ENCODE data around the gene SHISA5. TPM values are rescaled to one million over a fixed set of nuclear protein-coding genes. Genes with fewer than 3 reads are reported as not detected.

SHISA5 gene
- total RNA-seq, 2 experiments from 2014 or later = 78.1 to 87.2 TPM

DNA sequence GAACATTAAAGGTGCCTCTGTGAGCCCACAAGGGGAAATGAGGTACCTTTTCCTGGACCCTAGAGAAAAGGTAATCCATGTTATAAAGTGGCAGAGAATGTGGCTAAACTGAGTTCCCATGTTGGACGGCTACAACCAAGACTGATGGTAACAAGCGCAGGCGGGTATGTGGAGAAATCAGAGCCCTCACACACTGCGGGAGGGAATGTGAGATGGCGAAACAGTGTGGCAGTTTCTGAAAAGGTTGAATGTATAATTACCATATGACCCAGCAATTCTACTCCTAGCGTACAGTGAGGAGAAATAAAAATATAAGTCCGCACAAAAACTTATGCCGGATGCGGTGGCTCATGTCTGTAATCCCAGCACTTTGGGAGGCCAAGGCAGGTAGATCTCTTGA lies 24.1 kb upstream of the SHISA5 start:
- ChIA-PET POLR2A (no interaction called here), CTCF (no interaction called here)

DNA sequence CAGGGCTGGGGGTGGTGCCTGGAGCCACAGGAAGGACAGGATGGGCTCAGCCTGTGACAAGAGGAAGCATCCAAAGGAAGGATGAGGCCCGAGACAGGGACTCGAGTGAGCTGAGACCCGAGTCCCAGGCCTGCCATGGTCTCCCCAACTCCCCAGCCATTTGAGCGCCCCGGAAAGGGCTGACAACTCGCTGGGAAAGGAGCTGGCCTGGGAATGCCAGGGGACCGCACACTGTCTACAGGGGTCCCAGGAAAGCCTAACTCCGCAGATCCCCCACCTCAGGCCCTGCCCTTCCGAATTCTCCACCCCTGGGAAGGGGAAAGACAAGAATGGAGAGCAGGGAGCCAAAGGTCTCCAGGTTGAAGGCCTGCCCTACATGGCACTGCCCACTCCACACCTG lies 21.0 kb upstream of the SHISA5 start:
- CTCF ChIA-PET = no interaction called here
- POLR2A ChIA-PET = no interaction called here

DNA sequence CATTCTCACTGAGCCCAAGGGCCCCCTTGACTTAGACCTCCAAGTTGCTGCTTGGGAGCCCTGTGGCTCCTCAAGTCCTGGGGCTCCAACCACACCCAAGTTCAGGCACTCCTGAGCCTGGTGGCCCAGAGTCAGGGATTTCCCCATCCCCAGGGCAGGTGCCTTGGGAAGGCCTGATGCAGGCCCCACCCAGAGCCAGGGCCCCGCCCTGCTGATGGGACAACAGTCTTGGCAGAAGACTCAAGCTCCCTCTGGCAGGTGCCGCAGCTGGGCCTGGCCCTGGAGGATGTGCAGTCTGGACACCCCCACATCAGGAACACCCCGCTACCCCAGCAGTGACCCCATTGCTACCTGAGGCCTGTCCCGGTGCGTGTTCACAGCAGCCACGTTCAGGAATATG lies 17.7 kb upstream of the SHISA5 start:
- ChIA-PET POLR2A (no interaction called here), CTCF (interaction anchor here (0.6 kb wide), 1 partner anchor 884 kb away, joined by 3 read pairs; no protein-coding TSS in a partner anchor)

DNA sequence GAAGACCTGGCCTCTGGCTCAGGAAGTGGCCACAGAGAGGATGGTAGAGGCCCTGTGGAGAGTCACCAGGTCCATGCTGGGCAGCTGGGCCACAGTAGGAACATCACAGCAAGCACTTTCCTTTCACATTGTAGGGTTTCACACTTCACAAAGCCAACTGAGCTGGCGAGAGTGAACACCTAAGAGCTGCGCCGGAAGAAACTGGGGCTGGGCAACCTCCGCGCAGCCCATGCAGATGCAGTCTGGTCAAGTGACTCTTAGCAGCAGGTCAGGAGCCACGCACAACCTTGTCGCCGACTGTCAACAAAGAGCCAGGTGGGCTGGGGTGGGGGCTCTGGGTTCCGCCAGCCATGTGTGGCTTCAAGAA lies 15.3 kb upstream of the SHISA5 start:
- CTCF ChIA-PET = interaction anchor here (2.4 kb wide), 1 partner anchor 83 kb away, joined by 5 read pairs; no protein-coding TSS in a partner anchor
- POLR2A ChIA-PET = no interaction called here

DNA sequence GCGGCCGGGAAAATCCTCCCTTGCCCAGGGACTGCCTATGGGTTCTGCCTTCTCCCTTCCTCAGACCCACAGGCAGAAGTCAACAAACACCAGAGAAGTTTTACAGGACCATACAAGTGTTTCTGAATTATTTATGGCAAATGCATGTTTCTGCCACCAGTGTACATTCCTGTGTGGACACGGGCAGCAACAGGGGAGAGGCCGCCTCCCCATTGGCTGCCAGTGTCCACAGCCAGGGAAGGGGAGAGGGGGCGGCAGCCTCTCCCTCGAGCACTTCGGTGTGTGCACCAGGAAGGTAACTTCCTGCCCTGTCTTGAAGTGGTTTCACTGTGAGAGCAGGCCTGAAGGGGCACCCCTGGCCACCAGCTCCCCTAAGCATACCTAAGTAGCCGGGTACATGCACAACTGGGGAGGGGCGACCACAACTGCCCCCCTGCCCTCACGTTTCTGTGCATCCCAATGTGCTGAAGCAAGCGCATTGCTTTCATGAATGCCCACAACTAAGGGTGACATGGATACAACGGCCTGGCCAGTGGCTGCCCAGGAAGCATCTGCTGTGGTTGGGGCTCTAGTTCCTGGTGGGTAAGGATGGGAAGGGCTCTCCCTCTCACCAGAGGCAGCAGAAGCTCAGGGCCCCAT lies 14.8 kb upstream of the SHISA5 start:
- POLR2A ChIA-PET = no interaction called here
- CTCF ChIA-PET = interaction anchor here (2.4 kb wide), 1 partner anchor 83 kb away, joined by 5 read pairs; no protein-coding TSS in a partner anchor

DNA sequence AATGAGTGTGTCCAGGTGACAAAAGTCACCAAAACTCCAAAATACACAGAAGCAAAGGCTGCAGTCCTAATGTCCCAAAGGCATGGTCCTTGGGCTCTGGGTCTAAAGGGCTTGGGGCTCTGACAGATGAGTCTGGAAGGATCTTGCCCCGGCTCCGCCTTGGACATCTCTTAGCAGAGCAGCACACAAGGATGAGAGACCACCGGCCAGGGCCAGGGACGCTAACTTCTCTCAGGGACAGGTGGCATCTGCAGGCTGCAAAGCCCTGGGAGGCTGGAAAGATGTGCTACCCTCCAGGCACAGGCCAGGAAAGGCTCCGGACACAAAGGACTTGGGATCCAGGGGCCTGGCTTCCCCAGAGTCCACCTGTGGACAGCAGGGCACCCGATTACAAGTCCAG lies 14.1 kb upstream of the SHISA5 start:
- ChIA-PET CTCF (no interaction called here), POLR2A (no interaction called here)

DNA sequence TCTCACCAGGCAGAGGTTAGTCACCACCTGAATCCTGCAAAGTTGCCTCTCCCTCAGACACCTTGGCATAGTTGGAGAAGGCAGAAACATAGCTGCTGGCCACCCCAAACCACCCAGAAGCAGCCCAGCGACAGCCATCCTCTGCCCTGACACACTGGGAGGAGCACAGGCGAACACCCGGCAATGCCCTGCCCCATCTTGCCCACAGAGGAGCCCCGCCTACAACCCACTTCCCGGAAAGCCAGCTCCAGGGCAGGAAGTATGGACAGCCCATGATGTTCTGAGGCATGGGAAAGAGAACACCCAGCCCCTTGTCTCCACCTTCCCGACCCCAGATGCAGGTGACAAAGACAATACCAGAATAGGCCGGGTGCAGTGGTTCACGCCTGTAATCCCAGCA lies 12.6 kb upstream of the SHISA5 start:
- ChIA-PET CTCF (interaction anchor here (0.8 to 0.9 kb wide), 2 partner anchors 43 to 80 kb away, joined by 3 read pairs; no protein-coding TSS in a partner anchor), POLR2A (no interaction called here)

DNA sequence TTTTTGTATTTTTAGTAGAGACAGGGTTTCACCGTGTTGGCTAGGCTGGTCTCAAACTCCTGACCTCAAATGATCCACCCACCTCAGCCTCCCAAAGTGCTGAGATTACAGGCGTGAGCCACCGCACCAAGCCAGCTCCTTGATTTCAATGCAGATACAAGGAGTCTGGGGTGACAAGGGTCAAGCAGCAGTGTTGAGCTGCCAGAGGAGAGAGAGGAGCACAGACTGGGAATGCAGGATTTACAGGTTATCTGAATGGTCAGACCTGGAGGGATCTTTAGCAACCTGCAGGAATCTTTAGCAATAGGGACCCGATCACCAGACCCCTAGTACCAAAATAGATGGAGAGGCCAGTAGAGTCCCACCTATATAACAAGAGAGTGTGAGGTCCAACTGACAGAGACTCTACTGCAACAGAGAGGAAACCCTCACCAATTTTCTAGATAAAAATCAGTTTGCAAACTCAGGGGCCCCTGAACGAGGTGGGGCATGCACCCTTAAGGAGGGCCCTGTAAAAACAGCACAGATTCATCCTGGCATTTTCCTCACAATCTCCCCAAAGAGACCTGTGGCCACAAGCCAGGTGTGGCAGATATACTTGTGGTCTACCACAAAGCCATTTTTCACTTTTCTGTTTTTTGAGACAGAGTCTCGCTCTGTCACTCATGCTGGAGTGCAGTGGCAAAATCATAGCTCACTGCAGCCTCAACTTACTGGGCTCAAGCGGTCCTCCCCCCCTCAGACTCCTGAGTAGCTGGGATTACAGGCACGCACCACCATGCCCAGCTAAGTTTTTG lies 10.7 kb upstream of the SHISA5 start:
- CTCF ChIA-PET = interaction anchor here (1.0 kb wide), 1 partner anchor 9 kb away, joined by 3 read pairs; no protein-coding TSS in a partner anchor
- POLR2A ChIA-PET = interaction anchor here (0.6 kb wide), 1 partner anchor 213 kb away, joined by 3 read pairs; no protein-coding TSS in a partner anchor

DNA sequence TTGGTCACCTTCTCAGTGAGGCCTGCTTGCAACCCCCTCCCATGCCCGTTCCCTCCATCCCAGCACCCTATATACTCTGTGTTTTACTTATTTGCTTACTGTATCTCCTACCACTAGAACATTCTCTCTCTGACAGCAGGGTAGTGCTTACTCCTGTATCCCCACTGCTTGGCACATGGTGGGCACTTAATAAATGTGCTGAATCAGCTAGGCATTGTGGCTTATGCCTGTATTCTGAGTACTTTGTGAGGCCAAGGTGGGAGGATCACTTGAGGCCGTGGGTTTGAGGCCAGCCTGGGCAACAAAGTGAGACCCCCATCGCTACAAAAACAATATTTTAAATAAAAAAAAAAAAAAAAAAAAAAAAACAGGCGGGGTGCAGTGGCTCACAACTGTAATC lies 7.6 kb upstream of the SHISA5 start:
- ChIA-PET CTCF (interaction anchor here (0.7 to 1.4 kb wide), 2 partner anchors 111 to 336 kb away, joined by 4 read pairs; partner anchors contain the start of gene PRKAR2A), POLR2A (no interaction called here)

DNA sequence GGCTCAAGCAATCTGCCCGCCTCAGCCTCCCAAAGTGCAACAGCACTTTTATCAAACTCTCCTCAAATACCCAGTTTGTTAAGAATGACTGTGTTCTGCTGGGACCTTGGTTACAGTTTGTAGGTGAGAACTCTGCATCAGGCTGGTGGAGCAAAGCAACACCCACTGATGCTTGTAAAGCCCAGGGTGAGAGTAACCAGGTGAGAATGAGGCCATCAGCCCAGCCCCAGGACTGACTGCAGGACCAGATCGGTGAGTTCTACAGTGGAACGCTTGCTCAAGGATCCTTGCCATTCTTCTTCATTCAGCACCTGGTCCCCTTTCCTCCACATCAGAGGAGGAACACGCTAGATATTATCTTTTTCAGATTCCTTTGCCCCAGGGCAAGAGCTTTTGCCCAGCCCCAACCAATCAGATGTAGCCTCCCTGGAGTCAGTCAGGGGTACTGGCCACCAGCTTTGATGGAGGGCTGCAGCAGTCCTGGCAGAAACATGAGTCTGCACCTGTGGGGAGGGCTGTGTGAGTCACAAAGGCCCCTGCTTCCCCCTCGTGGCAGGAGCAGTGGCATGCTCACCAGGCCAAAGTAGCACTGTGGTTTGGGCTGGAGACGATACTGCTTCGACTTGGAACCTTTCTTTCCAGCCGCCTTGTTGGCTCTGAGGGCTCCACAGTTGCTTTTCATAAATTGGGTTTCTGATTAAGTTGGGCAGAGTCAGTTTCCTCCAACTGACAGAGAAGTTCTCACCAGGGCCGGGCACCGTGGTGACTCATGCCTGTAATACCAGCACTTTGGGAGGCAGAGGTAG lies 3.5 kb upstream of the SHISA5 start:
- CTCF ChIA-PET = interaction anchor here (0.5 to 2.0 kb wide), 9 partner anchors 13 to 104 kb away, joined by 3 to 10 read pairs (median 3); partner anchors contain the start of gene ATRIP

DNA sequence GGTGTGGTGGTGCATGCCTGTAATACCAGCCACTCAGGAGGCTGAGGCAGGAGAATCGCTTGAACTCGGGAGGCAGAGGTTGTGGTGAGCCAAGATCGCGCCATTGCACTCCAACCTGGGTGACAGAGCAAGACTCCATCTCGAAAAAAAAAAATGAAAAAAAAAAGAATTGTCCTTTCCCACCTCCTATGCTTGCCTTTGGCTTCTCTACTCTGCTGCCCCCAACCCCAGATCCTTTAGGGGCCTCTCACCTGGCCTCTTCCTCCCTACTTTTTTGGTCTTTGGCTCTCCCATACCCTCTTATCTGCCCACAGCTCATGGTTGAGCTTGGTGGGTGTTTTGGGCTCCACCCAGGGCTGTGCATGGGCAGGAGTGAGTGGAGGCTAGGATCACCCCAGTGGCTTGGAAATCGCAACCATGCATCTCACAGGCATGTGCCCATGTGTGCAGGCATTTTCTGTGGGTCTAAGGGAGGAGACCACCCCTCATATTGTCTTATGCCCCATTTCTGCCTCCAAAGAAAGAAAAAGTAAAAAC lies 2.1 kb upstream of the SHISA5 start:
- ChIA-PET CTCF (interaction anchor here (1.3 to 2.5 kb wide), 3 partner anchors 9 to 70 kb away, joined by 3 to 10 read pairs (median 10); no protein-coding TSS in a partner anchor), POLR2A (interaction anchor here (0.9 kb wide), 1 partner anchor 33 kb away, joined by 3 read pairs; no protein-coding TSS in a partner anchor)

More for the DNA sequence above, 3.5 kb upstream of the SHISA5 start:
- POLR2A ChIA-PET = interaction anchor here (0.6 kb wide), 1 partner anchor 34 kb away, joined by 3 read pairs; no protein-coding TSS in a partner anchor

DNA sequence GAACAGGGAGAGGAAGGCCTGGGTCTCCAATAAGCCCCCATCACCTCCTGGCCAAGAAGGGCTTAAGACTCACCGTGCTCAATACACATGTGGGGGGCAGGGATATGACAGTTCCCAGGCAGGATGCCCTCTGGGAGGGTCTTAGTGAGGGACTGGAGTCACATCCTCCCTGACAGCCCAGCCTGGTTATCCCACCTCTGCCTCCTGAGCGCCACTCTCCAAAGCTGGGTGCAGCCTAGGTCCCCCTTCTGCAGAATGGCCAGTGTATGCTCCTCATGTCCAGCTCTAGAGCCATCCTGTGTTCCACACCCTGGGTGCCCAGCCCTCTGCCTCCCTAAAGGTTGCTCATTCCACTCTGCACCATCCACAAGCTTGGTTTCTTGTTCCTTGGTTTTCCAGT lies 1.2 kb upstream of the SHISA5 start:
- POLR2A ChIA-PET = interaction anchor here (0.9 kb wide), 1 partner anchor 32 kb away, joined by 3 read pairs; no protein-coding TSS in a partner anchor

DNA sequence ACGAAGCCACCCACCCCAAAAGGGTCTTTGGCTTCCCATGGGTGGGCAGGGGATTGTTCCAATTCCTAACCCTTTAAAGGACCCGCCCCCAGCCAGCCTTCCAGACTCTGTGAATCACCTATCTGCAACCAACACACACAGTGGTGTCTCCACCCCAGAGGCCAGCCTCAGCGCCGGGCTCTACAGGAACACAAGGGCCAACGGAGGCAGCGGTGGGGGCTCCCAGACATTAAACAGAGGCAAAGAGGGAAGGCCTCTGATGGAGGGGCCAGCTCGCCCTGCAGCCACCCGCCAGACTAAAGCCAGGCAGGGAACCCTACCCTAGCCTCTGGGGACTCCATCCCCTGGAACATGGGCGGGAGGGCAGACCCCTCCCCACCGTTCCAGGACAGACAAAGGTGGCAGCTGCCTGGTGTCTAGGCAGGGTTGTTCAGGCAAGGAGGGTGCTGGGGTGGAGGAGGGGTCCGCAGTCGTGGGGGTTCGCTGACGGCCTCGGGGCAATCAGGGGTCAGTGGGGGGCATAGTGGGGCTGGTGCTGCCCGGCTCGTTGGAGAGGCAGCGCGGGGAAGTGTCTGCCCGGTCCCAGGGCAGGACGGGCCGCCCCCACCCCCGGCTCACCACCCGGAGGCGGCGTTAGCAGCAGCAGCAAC lies 448 bp downstream of the SHISA5 start:
- ChIA-PET POLR2A (no interaction called here), CTCF (interaction anchor here (0.6 to 2.5 kb wide), 7 partner anchors 30 to 799 kb away, joined by 3 to 10 read pairs (median 3); partner anchors contain the start of gene SLC26A6)

More for the DNA sequence above, 1.2 kb upstream of the SHISA5 start:
- CTCF ChIA-PET = interaction anchor here (1.3 to 2.5 kb wide), 3 partner anchors 10 to 69 kb away, joined by 3 to 10 read pairs (median 4); no protein-coding TSS in a partner anchor

DNA sequence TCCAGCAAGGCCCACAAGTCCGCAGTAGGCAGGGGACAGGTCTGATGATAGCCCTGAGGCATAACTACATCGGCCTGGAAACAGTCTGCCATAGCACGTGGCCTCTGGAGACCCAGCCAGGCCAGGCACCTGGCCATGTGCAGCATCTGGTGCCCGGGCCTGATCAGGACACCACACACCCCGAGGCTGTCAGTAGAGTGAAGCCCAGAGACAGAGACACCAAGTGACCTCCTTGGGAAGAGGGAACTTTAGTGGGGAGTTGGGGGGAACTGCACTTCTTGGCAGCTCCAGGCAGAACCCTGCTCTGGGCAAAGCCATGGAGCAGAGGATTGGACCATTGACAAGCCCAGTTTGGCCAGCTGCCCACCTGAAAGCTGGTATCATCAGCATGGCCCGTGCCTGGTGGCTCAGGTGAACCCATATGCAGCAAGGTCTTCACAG lies 1.2 kb downstream of the SHISA5 start:
- POLR2A ChIA-PET = no interaction called here
- CTCF ChIA-PET = interaction anchor here (0.9 to 1.0 kb wide), 2 partner anchors 29 to 67 kb away, joined by 3 to 4 read pairs; no protein-coding TSS in a partner anchor

DNA sequence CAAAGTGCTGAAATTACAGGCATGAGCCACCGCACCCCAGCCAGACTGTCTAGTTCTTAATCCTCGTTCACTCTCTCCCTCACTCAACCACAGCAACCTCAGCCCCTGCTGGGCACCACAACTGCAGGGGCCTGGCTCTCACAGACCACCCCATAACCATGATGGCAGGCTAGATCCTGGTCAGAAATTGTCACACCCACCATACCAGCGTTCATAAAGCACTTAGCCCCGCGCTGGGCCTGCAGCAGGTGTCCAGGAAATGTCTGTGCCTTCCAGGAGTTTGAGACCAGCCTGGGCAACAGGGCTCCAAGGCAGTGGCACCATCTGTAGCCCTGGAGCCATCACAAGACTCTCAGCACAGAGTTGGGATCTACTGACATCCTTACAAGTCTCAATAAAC lies 1.9 kb downstream of the SHISA5 start:
- CTCF ChIA-PET = interaction anchor here (0.9 kb wide), 1 partner anchor 99 kb away, joined by 4 read pairs; no protein-coding TSS in a partner anchor
- POLR2A ChIA-PET = no interaction called here

DNA sequence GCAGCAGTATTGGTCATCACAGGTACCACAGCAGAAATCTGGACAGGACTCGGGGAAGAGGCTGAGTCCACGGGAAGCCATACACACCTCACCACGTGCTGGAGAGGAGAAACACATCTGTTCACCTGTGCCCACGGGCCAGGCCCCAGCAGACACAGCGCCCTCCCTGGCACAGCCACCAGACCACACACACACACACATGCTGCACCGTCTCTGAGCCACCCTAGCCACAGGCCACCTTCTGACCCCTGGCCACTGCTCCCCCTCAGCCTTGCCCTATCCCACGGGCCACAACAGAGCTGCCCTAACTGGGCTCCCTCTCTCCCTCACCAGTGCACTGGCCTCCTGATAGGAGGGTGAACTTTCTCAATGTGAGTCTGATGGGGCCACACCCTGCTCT lies 2.8 kb downstream of the SHISA5 start:
- ChIA-PET POLR2A (no interaction called here), CTCF (interaction anchor here (0.7 to 0.9 kb wide), 2 partner anchors 98 to 789 kb away, joined by 4 read pairs; no protein-coding TSS in a partner anchor)

DNA sequence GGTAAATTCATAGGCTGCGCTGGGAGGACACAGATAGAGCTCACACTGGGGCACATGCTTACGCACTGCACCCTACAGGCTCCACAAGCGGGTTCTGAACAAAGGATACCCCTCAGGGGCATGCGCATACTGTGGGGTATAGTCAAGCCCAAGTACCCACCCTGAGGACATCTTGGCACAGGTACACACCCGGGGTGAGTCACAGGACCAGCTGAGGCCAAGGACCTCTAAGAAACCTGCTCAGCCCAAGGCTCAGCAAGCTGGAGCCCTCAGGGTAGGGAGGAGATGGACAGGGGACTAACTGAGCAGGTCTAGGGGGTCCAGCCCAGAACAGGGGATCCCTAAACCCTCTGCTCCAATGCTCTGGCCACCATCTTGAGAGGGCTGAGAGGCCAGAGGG lies 3.3 kb downstream of the SHISA5 start:
- ChIA-PET POLR2A (no interaction called here), CTCF (interaction anchor here (1.2 kb wide), 1 partner anchor 65 kb away, joined by 7 read pairs; no protein-coding TSS in a partner anchor)

DNA sequence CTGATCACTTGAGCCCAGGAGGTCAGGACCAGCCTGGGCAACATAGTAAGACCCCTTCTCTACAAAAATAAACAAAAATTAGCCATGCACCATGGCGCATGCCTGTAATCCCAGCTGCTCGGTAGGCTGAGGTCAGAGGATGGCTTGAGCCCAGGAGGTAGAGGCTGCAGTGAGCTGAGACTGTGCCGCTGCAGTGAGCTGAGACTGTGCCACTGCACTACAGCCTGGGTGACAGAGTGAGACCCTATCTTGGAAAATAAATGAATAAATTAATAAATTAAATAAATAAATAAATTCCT lies 10.8 kb downstream of the SHISA5 start:
- POLR2A ChIA-PET = no interaction called here
- CTCF ChIA-PET = interaction anchor here (0.7 kb wide), 1 partner anchor 16 kb away, joined by 3 read pairs; no protein-coding TSS in a partner anchor
